ENCODE results near the gene CDRT4. TPM values are rescaled to one million over a fixed set of nuclear protein-coding genes. Genes with fewer than 3 reads are reported as not detected.
A peak's percentile ranks its signal among the peaks of the same experiment; 100 is the strongest.

The CDRT4 gene
- total RNA-seq, 3 donors from 2014 or later, result 3.8 to 17.4 (median 7.0) TPM

GRCh38 chr17:15472891-15473290 is 5.5 kb upstream of the CDRT4 start:
- TF ChIP-seq CTCF (IDR thresholded peaks at IDR 0.05) (no peak), POLR2A (IDR thresholded peaks at IDR 0.05) (no peak), POLR2AphosphoS5 (IDR thresholded peaks at IDR 0.05) (no peak)
- Histone ChIP-seq H3K4me3 (no peak overlapping the region), H3K4me1 (no peaks in the 10 kb centered on the region), H3K9me3 (no peaks in the 10 kb centered on the region), H3K36me3 (no peaks in the 10 kb centered on the region), H3K27ac (no peak overlapping the region), H3K27me3 (no peaks in the 10 kb centered on the region)
- no peak for DNase-seq (ENCODE audit: low spot score in 2 of 2)
- intact Hi-C loops (cut with DNase I; ENCODE audit: low total_unique reads), result no loop called here

GRCh38 chr17:15470536-15470935 is 3.1 kb upstream of the CDRT4 start:
- H3K4me1 ChIP-seq, result no peaks in the 10 kb centered on the region
- H3K27ac ChIP-seq, result no peak overlapping the region
- no peak overlapping the region for H3K4me3 ChIP-seq
- no peak for DNase-seq (ENCODE audit: low spot score in 2 of 2)
- no peaks in the 10 kb centered on the region for H3K27me3 ChIP-seq
- TF ChIP-seq CTCF (IDR thresholded peaks at IDR 0.05) (no peak), POLR2A (IDR thresholded peaks at IDR 0.05) (no peak), POLR2AphosphoS5 (IDR thresholded peaks at IDR 0.05) (no peak)
- no peaks in the 10 kb centered on the region for H3K36me3 ChIP-seq
- H3K9me3 ChIP-seq, result no peaks in the 10 kb centered on the region
- intact Hi-C loops (cut with DNase I; ENCODE audit: low total_unique reads), result no loop called here

- DNase-seq (ENCODE audit: low spot score in 2 of 2), result no peak
- Histone ChIP-seq H3K27me3 (no peaks in the 10 kb centered on the region), H3K4me1 (no peaks in the 10 kb centered on the region), H3K27ac (peak overlapping the region in 1 of 2 donors; percentile 36), H3K4me3 (no peak overlapping the region), H3K36me3 (no peaks in the 10 kb centered on the region), H3K9me3 (no peaks in the 10 kb centered on the region)
- TF ChIP-seq CTCF (IDR thresholded peaks at IDR 0.05), result no peak
- TF ChIP-seq POLR2A (IDR thresholded peaks at IDR 0.05), result no peak
- TF ChIP-seq POLR2AphosphoS5 (IDR thresholded peaks at IDR 0.05), result no peak
- intact Hi-C loops (cut with DNase I; ENCODE audit: low total_unique reads), result no loop called here
These were observed 1.8 kb upstream of the CDRT4 start for GRCh38 chr17:15469260-15469659.

- Histone ChIP-seq H3K4me3 (no peak overlapping the region), H3K36me3 (no peaks in the 10 kb centered on the region), H3K9me3 (no peaks in the 10 kb centered on the region), H3K27ac (no peak overlapping the region), H3K4me1 (peaks cover 0 to 5% of the 10 kb centered on the region in 2 donors), H3K27me3 (no peaks in the 10 kb centered on the region)
- TF ChIP-seq POLR2AphosphoS5 (IDR thresholded peaks at IDR 0.05) (no peak), POLR2A (IDR thresholded peaks at IDR 0.05) (no peak), CTCF (IDR thresholded peaks at IDR 0.05) (no peak)
- DNase-seq (ENCODE audit: low spot score in 2 of 2), result no peak
- intact Hi-C loops (cut with DNase I; ENCODE audit: low total_unique reads), result no loop called here
These were observed 705 bp upstream of the CDRT4 start for GRCh38 chr17:15468126-15468525.

- TF ChIP-seq POLR2A (IDR thresholded peaks at IDR 0.05) (no peak), CTCF (IDR thresholded peaks at IDR 0.05) (no peak), POLR2AphosphoS5 (IDR thresholded peaks at IDR 0.05) (no peak)
- peaks cover 0 to 5% of the 10 kb centered on the region in 2 donors for H3K4me1 ChIP-seq
- no peak for DNase-seq (ENCODE audit: low spot score in 2 of 2)
- no peak overlapping the region for H3K27ac ChIP-seq
- no peaks in the 10 kb centered on the region for H3K27me3 ChIP-seq
- intact Hi-C loops (cut with DNase I; ENCODE audit: low total_unique reads), result no loop called here
- H3K9me3 ChIP-seq, result no peaks in the 10 kb centered on the region
- H3K36me3 ChIP-seq, result no peaks in the 10 kb centered on the region
- H3K4me3 ChIP-seq, result no peak overlapping the region
These were observed 1.3 kb downstream of the CDRT4 start for GRCh38 chr17:15466131-15466530.
